PFSK-1 (cell line): ENCODE results near the gene ALDOC.

Experiments
- FOXP2 ChIP-seq: optimal IDR thresholded peaks from 2 replicates; pipeline ENCODE3; 2011; ENCODE audit warnings: borderline replicate concordance, control low read depth, inconsistent platforms; ENCODE audit not compliant: insufficient read depth; ENCODE audit errors: extremely low read length, extremely low read depth
- POLR2AphosphoS5 ChIP-seq: IDR thresholded peaks from 2 replicates; pipeline ENCODE4 v1.6.1; 2012; ENCODE audit warnings: low read depth, mild to moderate bottlenecking, control low read depth, low read length, moderate library complexity
- REST ChIP-seq, 2 experiments: IDR thresholded peaks; 2 replicates each; pipeline versions ENCODE4 v1.6.1 to v1.8.0; 2011 to 2012; ENCODE audit warnings: low read depth in 2 of 2, low read length in 2 of 2, control low read depth in 1 of 2, inconsistent platforms in 1 of 2, mild to moderate bottlenecking in 1 of 2, moderate library complexity in 1 of 2; ENCODE audit not compliant: insufficient read depth in 1 of 2
- SIN3A ChIP-seq: IDR thresholded peaks from 2 replicates; pipeline ENCODE4 v1.6.1; 2012; ENCODE audit warnings: mild to moderate bottlenecking, low read length, moderate library complexity, borderline replicate concordance; ENCODE audit not compliant: insufficient read depth
- TAF1 ChIP-seq: IDR thresholded peaks from 2 replicates; pipeline ENCODE4 v1.6.1; 2012; ENCODE audit warnings: low read length, control low read depth, borderline replicate concordance; ENCODE audit not compliant: insufficient read depth

DNA sequence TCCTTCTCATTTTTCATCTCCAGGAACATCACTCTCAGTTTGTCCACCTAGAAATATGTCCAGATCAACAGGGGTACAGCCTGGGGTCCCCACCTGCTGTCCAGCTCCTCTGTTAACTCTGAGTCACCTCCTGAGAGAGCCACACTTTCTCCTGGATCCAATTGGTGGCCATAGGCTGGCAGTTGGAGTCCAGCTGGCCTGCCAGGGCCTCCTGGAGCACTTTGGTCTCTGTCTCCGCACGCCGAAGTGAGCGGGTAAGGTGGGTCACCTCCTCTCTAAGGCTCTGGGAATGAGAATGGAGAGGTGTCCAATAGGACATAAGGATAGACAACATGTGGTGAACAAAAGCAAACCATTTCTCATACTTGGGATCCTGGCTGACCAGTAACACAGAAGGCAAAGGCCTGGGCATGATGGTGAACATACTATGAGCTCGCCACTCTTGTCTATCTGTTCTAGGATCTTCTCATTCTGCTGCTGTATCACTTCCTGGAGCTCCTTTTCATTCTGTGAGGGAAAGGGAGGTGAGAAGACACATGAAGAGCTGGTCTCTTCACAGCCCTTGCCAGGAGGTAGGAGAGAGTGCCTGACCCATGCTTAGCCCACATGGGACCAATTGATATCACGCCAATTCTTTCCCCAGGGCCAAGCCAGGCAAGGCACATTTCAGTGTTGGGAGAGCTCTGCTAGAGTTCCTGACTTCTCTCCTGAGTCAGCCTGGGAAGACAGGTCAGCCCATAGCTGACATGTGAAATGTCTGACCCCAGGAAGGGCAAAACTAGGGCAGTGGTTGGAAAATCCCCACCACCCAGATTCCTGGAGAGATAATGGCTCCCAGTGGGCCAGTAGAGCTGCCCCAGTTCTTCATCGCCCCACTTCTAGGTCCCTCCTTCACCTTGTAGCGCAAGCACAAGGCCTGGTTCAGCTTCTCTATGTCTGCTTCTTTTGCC lies 1.8 kb upstream of the ALDOC start:
- TF ChIP-seq FOXP2 (no peak), POLR2AphosphoS5 (no peak), TAF1 (no peak), REST (IDR thresholded peaks at IDR 0.05; ENCODE audit: insufficient read depth in 1 of 2, low read depth in 2 of 2, low read length in 2 of 2) (no peak), SIN3A (no peak)
